ENCODE results near the gene ITPK1. TPM values are rescaled to one million over a fixed set of nuclear protein-coding genes. Genes with fewer than 3 reads are reported as not detected.
A peak's percentile ranks its signal among the peaks of the same experiment; 100 is the strongest.
"Not testable (repeated sequence)": the region's sequence is repeated elsewhere in the genome, so short reads cannot be mapped to it uniquely, and the experiment has no call there.

The ITPK1 gene
- total RNA-seq, 2 experiments from 2014 or later, result 12.2 to 18.9 TPM

DNA sequence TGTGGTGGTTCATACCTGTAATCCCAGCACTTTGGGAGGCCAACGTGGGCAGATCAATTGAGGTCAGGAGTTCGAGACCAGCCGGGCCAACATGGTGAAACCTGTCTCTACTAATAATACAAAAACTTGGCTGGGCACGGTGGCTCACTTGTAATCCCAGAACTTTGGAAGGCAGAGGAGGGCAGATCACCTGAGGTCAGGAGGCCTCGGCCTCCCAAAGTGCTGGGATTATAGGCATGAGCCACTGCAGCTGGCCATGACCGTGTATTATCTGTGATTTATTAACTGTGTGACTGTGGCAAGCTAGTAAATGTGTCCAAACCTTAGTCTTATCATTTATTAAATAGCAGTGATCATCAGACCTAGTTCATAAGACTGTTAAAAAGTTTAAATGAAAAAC lies 7.1 kb upstream of the ITPK1 start:
- Mint-ChIP-seq H3K4me3 (no peak overlapping the region), H3K4me1 (ENCODE audit: low read depth) (no peaks in the 10 kb centered on the region), H3K36me3 (ENCODE audit: low read depth) (no peaks in the 10 kb centered on the region), H3K9me3 (no peaks in the 10 kb centered on the region), H3K27me3 (ENCODE audit: low read depth) (no peaks in the 10 kb centered on the region), H3K27ac (no peak overlapping the region)
- no peak for DNase-seq
- CTCF ChIA-PET, result interaction anchor here (0.7 kb wide), 1 partner anchor 10 kb away, joined by 3 read pairs; no protein-coding TSS in a partner anchor
- intact Hi-C loops (cut with micrococcal nuclease), result no loop called here

DNA sequence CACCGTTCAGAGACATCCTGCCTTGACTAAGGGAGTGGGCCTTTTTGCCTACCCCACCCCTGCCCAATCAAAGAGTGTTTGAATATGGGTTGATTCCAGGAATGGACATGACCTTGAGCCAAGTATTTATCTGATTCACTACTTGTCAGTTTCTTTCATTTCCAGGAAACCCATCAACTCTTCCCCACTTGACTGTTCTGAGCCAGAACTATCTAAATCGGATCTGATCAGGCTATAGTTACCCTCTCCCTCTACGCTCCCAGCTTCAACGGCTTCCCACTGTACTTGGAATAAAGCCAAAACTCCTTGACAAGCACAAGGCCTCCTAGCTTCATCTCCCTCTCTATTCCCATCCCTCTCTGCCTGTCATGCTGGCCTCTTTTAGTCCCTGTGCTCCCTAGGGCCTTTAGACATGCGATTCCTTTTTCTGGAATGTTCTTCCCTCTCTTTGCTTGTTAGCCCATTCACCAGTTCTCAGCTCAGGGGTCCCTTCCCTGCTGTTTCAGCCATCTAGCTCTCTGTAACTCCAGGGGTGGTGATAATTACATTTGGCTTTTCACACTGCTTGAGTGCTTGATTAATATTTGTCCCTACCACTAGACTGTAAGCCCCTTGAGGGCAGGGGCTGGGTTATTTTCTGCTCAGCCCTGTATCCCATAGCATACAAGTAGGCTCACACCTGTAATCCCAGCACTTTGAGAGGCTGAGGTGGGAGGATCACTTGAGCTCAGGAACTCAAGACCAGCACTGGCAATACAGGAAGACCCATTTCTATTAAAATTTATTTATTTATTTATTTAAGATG lies 5.5 kb upstream of the ITPK1 start:
- H3K27me3 Mint-ChIP-seq (ENCODE audit: low read depth), result no peaks in the 10 kb centered on the region
- H3K36me3 Mint-ChIP-seq (ENCODE audit: low read depth), result no peaks in the 10 kb centered on the region
- H3K9me3 Mint-ChIP-seq, result no peaks in the 10 kb centered on the region
- no peak for DNase-seq
- CTCF ChIA-PET, result interaction anchor here (0.8 to 1.4 kb wide), 3 partner anchors 8 to 169 kb away, joined by 3 to 4 read pairs (median 3); no protein-coding TSS in a partner anchor
- intact Hi-C loops (cut with micrococcal nuclease), result no loop called here
- peaks cover 5% of the 10 kb centered on the region for H3K4me1 Mint-ChIP-seq (ENCODE audit: low read depth)
- H3K27ac Mint-ChIP-seq, result no peak overlapping the region
- no peak overlapping the region for H3K4me3 Mint-ChIP-seq

DNA sequence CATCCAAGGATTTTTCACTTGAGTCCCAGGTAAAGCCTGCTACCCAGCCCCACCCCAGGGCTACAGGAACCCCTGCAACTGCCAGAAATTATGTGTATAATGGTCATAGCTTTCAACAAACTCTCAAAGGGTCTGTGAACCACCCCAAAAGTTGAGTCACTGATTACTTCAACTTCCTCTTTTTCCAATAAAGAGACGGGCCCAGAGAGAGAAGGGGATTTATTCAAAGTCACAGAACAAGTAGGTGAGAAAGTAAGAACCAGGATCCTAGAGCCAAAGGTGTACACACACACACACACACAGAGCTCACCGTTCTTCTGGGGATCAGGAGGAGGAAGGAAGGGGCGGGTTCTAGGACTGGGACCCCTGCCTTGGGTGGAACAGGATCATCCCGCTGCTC lies 4.8 kb upstream of the ITPK1 start:
- intact Hi-C loops (cut with micrococcal nuclease), result no loop called here
- CTCF ChIA-PET, result interaction anchor here (1.3 to 1.4 kb wide), 2 partner anchors 12 to 169 kb away, joined by 3 read pairs; no protein-coding TSS in a partner anchor
- Mint-ChIP-seq H3K36me3 (ENCODE audit: low read depth) (no peaks in the 10 kb centered on the region), H3K9me3 (no peaks in the 10 kb centered on the region), H3K4me3 (no peak overlapping the region), H3K27ac (no peak overlapping the region), H3K4me1 (ENCODE audit: low read depth) (peaks cover 5% of the 10 kb centered on the region), H3K27me3 (ENCODE audit: low read depth) (no peaks in the 10 kb centered on the region)
- DNase-seq, result no peak

DNA sequence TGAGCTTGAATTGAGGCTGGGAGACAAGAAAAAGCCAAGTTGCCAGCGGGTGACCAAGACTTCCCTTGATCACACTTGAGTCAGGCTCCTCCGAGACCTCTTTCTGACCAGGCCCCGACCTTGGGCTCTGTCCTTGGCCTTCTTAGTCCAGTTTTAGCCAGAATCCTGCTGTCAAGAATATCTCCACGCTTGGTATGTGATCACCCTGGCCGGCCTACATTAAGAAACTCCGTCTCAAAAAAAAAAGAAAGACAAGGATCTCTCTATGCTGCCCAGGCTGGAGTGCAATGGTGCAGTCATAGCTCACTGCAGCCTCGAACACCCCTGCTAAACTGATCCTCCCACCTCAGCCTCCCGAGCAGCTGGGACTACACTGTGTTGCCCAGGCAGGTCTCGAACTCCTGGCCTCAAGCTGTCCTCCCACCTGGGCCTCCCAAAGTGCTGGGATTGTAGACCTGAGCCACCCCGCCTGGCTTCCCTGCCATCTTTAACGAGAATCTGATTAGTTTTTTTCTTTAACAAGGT lies 1.0 kb upstream of the ITPK1 start:
- H3K27me3 Mint-ChIP-seq (ENCODE audit: low read depth), result no peaks in the 10 kb centered on the region
- DNase-seq, result no peak

GRCh38 chr14:93115069-93115820 lies 480 bp downstream of the ITPK1 start:
- Mint-ChIP-seq H3K27me3 (ENCODE audit: low read depth) (no peaks in the 10 kb centered on the region), H3K4me3 (peak overlapping the region; percentile 77), H3K4me1 (ENCODE audit: low read depth) (peaks cover 24% of the 10 kb centered on the region), H3K27ac (no peak overlapping the region), H3K36me3 (ENCODE audit: low read depth) (no peaks in the 10 kb centered on the region), H3K9me3 (no peaks in the 10 kb centered on the region)
- intact Hi-C loops (cut with micrococcal nuclease), result loop anchor here (1.0 to 10.0 kb wide), 3 partner anchors 69 to 790 kb away; partner anchors contain the start of genes BTBD7 and MOAP1
- CTCF ChIA-PET, result interaction anchor here (0.6 to 7.6 kb wide), 12 partner anchors 10 to 275 kb away, joined by 3 to 100 read pairs (median 4); no protein-coding TSS in a partner anchor
- peak; percentile 80 for DNase-seq

More for the DNA sequence above, 1.0 kb upstream of the ITPK1 start:
- intact Hi-C loops (cut with micrococcal nuclease), result loop anchor here (10.0 kb wide), 1 partner anchor 788 kb away; no protein-coding TSS in a partner anchor
- Mint-ChIP-seq H3K27ac (peak overlapping the region; percentile 21), H3K9me3 (no peaks in the 10 kb centered on the region), H3K4me1 (ENCODE audit: low read depth) (peaks cover 24% of the 10 kb centered on the region), H3K4me3 (peak overlapping the region; percentile 57), H3K36me3 (ENCODE audit: low read depth) (no peaks in the 10 kb centered on the region)
- CTCF ChIA-PET, result interaction anchor here (0.7 to 7.6 kb wide), 8 partner anchors 15 to 165 kb away, joined by 3 to 100 read pairs (median 3); partner anchors contain the start of genes LYSET and MOAP1

DNA sequence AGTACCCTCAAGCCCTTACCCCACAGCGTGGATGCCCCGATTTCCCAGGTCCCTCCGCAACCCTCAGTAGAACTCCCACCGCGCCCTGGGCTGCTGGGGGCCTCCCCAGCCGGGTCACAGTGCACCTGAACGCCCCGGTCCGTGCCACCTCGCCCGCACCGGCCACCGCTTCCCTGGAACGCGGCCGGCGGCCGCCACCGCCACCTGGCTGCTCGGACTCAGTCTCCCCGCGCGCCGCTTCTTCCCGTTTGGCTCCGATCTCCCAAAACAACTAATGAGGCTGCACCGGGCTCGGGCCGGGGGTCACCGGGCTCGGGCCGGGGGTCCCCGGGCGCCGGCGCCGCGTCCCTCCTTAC lies 1.0 kb downstream of the ITPK1 start:
- Mint-ChIP-seq H3K36me3 (ENCODE audit: low read depth) (no peaks in the 10 kb centered on the region), H3K27me3 (ENCODE audit: low read depth) (no peaks in the 10 kb centered on the region), H3K4me3 (peak overlapping the region; percentile 77), H3K4me1 (ENCODE audit: low read depth) (peaks cover 24% of the 10 kb centered on the region), H3K9me3 (no peaks in the 10 kb centered on the region), H3K27ac (no peak overlapping the region)
- CTCF ChIA-PET, result interaction anchor here (0.7 to 7.6 kb wide), 12 partner anchors 10 to 275 kb away, joined by 3 to 100 read pairs (median 5); no protein-coding TSS in a partner anchor
- intact Hi-C loops (cut with micrococcal nuclease), result loop anchor here (1.0 to 10.0 kb wide), 3 partner anchors 70 to 790 kb away; partner anchors contain the start of genes BTBD7 and MOAP1
- DNase-seq, result peak; percentile 13

GRCh38 chr14:93114068-93114710 lies 1.5 kb downstream of the ITPK1 start:
- no peak for DNase-seq
- Mint-ChIP-seq H3K4me1 (ENCODE audit: low read depth) (peaks cover 24% of the 10 kb centered on the region), H3K9me3 (no peaks in the 10 kb centered on the region), H3K36me3 (ENCODE audit: low read depth) (no peaks in the 10 kb centered on the region), H3K4me3 (peak overlapping the region; percentile 77), H3K27ac (no peak overlapping the region), H3K27me3 (ENCODE audit: low read depth) (no peaks in the 10 kb centered on the region)
- CTCF ChIA-PET, result interaction anchor here (0.8 to 7.6 kb wide), 30 partner anchors 7 to 427 kb away, joined by 3 to 100 read pairs (median 6); partner anchors contain the start of genes GON7, LYSET, MOAP1 and UBR7
- intact Hi-C loops (cut with micrococcal nuclease), result loop anchor here (2.0 to 10.0 kb wide), 2 partner anchors 219 to 791 kb away; partner anchors contain the start of gene BTBD7

- intact Hi-C loops (cut with micrococcal nuclease), result loop anchor here (1.0 to 10.0 kb wide), 9 partner anchors 26 to 791 kb away; partner anchors contain the start of genes BTBD7, GON7 and UBR7
- CTCF ChIA-PET, result interaction anchor here (0.6 to 7.6 kb wide), 42 partner anchors 8 to 519 kb away, joined by 3 to 100 read pairs (median 6); partner anchors contain the start of genes GON7, LYSET, MOAP1 and UBR7
- DNase-seq, result no peak
- Mint-ChIP-seq H3K9me3 (no peaks in the 10 kb centered on the region), H3K4me3 (no peak overlapping the region), H3K4me1 (ENCODE audit: low read depth) (peaks cover 24% of the 10 kb centered on the region), H3K27ac (no peak overlapping the region), H3K36me3 (ENCODE audit: low read depth) (no peaks in the 10 kb centered on the region), H3K27me3 (ENCODE audit: low read depth) (no peaks in the 10 kb centered on the region)
Measured at GRCh38 chr14:93113678-93114067, 2.1 kb downstream of the ITPK1 start.

DNA sequence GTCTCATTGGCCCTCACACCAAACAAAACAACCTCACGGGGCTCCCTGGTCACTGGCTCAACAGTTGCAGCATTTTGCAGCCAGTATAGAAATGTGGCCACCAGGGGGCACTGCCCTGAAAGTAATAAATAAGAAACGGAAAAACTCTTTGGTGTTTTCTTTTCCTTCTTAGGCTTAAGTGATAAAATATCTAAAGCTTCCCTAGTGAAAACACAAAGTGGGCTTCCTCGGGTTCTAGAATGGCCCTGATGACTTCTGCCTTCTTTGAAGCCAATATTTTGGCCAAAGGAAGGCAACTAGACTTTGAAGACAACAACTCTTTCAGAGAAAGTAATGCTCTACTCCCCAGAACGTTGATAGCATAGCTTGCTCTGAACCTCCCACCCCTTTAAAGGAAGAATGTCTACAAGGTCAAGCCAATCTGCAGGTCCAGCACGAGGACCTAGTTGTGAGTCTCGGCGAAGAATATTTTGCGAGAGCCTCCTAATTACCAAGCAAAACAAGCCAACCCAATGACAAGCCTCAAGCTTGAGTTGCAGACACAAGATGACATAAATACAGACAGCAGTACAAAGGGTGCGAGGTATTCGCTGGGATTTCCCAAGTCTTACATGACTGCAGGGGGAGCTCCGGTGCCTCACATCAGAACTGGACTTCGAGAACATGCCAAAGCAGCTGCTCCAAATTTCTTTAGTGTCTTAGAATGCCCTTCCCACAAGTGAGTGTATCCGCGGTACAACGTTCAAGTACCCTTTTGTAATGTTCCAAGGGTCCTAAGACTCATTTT lies 2.6 kb downstream of the ITPK1 start:
- Mint-ChIP-seq H3K27ac (peak overlapping the region; percentile 68), H3K27me3 (ENCODE audit: low read depth) (no peaks in the 10 kb centered on the region), H3K36me3 (ENCODE audit: low read depth) (no peaks in the 10 kb centered on the region), H3K9me3 (no peaks in the 10 kb centered on the region), H3K4me1 (ENCODE audit: low read depth) (peaks cover 24% of the 10 kb centered on the region), H3K4me3 (peak overlapping the region; percentile 45)
- CTCF ChIA-PET, result interaction anchor here (0.6 to 7.6 kb wide), 42 partner anchors 8 to 520 kb away, joined by 3 to 100 read pairs (median 5); partner anchors contain the start of genes GON7, LYSET, MOAP1 and UBR7
- intact Hi-C loops (cut with micrococcal nuclease), result loop anchor here (1.0 to 10.0 kb wide), 8 partner anchors 26 to 792 kb away; partner anchors contain the start of genes GON7 and UBR7
- peak; percentile 86 for DNase-seq

DNA sequence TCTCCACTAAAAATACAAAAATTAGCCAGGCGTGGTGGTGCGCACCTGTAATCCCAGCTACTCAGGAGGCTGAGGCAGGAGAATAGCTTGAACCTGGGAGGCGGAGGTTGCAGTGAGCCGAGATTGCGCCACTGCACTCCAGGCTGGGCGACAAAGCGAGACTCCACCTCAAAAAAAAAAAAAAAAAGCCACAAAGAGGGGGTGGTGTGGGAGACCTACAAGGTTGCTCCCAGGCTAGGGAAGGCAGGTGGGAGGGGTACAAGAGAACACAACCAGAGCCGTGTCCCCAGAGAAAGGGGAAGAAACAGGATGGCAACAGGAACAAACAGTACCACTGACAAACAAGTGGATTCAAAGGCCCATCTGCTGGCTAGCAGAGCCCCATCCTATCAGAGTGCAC lies 4.2 kb downstream of the ITPK1 start:
- not testable (repeated sequence) for H3K4me3 Mint-ChIP-seq; DNase-seq; H3K9me3 Mint-ChIP-seq; H3K36me3 Mint-ChIP-seq (ENCODE audit: low read depth); H3K27me3 Mint-ChIP-seq (ENCODE audit: low read depth); H3K27ac Mint-ChIP-seq
- intact Hi-C loops (cut with micrococcal nuclease), result loop anchor here (10.0 kb wide), 1 partner anchor 793 kb away; no protein-coding TSS in a partner anchor
- CTCF ChIA-PET, result interaction anchor here (0.6 to 7.6 kb wide), 3 partner anchors 20 to 107 kb away, joined by 5 to 100 read pairs (median 9); no protein-coding TSS in a partner anchor
- peaks cover 21% of the 10 kb centered on the region for H3K4me1 Mint-ChIP-seq (ENCODE audit: low read depth)

Measured in activated naive CD4-positive, alpha-beta T cell treated with anti-CD3 and anti-CD28 coated beads for 36 hours (primary cell).